K562 (cell line): ENCODE data around the gene C12orf43. TPM values are rescaled to one million over a fixed set of nuclear protein-coding genes. Genes with fewer than 3 reads are reported as not detected.

Experiments
- ATAC-seq: fragments of 200-7000 bp; cut with Tn5 transposase; 3 replicates; pipeline ENCODE4 v1.9.1; 2020; ENCODE audit warnings: moderate library complexity
- BruUV-seq: library from RNA; stranded (reverse); fragments of 400-500 nt; replicated peaks from 2 replicates; lab custom pipeline; 2021; lab: Mats Ljungman, UMichigan
- CTCF ChIA-PET: fragments of 300-600 bp; formaldehyde crosslinking; extraction: SDS; loops from one replicate; lab custom pipeline; 2021; ENCODE audit warnings: low intra/inter-chr PET ratio; lab: Yijun Ruan, JAX
- POLR2A ChIA-PET: fragments of 300-600, 350-650 bp; sonication (Branson Sonifier 250); formaldehyde crosslinking; extraction: SDS; loops from one replicate; lab custom pipeline; 2021; ENCODE audit warnings: antibody characterized with exemption, inconsistent platforms; lab: Yijun Ruan, JAX
- DNase-seq, 4 experiments: peaks; one replicate each; pipeline versions ENCODE4 v3.0.0 to v3.0.0-alpha.2; 2011 to 2018; ENCODE audit warnings: low spot score in 3 of 4, mixed read lengths in 3 of 4; ENCODE audit errors: extremely low read depth in 1 of 4
- FAIRE-seq: peaks from 2 replicates; lab custom pipeline; 2011; peaks lifted over from hg19 to GRCh38; lab: Jason Lieb, UNC
- H2AFZ ChIP-seq: 2 replicates; pipeline ENCODE4 v1.6.0; 2011; ENCODE audit warnings: low read depth, low read length, control low read depth, inconsistent platforms
- H3K27ac ChIP-seq: fragments of 200-600 bp; 3 replicates; pipeline ENCODE4 v1.8.0; 2011; ENCODE audit warnings: low read depth, mild to moderate bottlenecking, control low read depth, inconsistent platforms, low read length, moderate library complexity, mixed read lengths; ENCODE audit errors: extremely low read depth
- H3K27me3 ChIP-seq, 2 experiments: fragments of 300-600 bp in 1 of 2; 2 replicates in 1 of 2; 3 replicates in 1 of 2; pipeline versions ENCODE4 v1.6.0 to v1.8.0; 2011; ENCODE audit warnings: inconsistent platforms in 2 of 2, low read length in 2 of 2, mild to moderate bottlenecking in 1 of 2, mixed read lengths in 1 of 2, moderate library complexity in 1 of 2; ENCODE audit not compliant: control insufficient read depth in 2 of 2, insufficient read depth in 2 of 2
- H3K36me3 ChIP-seq: fragments of 300-600 bp; 3 replicates; pipeline ENCODE4 v1.8.0; 2011; ENCODE audit warnings: mild to moderate bottlenecking, low read length, inconsistent platforms; ENCODE audit not compliant: control insufficient read depth, insufficient read depth
- H3K4me1 ChIP-seq, 2 experiments: fragments of 200-600 bp in 1 of 2; replicated peaks in 1 of 2; 2 replicates in 1 of 2; 3 replicates in 1 of 2; pipeline versions ENCODE4 v1.5.1 to v1.8.0; 2011; ENCODE audit warnings: inconsistent platforms in 2 of 2, low read length in 2 of 2, mild to moderate bottlenecking in 1 of 2, mixed read lengths in 1 of 2, moderate library complexity in 1 of 2; ENCODE audit not compliant: control insufficient read depth in 2 of 2, insufficient read depth in 2 of 2
- H3K4me2 ChIP-seq: 2 replicates; pipeline ENCODE4 v1.6.1; 2011; ENCODE audit warnings: low read length, control low read depth, inconsistent platforms, mixed read lengths; ENCODE audit not compliant: insufficient read depth
- H3K4me3 ChIP-seq: fragments of 200-600 bp; sonication (generic), shearing (Covaris generic); 2 replicates; pipeline ENCODE4 v1.5.1; 2016; ENCODE audit warnings: control low read depth, inconsistent platforms
- H3K79me2 ChIP-seq: fragments of 200-600 bp; 3 replicates; pipeline ENCODE4 v1.8.0; 2011; ENCODE audit warnings: low read length, inconsistent platforms; ENCODE audit not compliant: control insufficient read depth, insufficient read depth
- H3K9ac ChIP-seq, 2 experiments: 2 replicates each; pipeline versions ENCODE4 v1.6.0 to v1.6.1; 2011; ENCODE audit warnings: low read depth in 2 of 2, low read length in 2 of 2, control low read depth in 1 of 2, inconsistent platforms in 1 of 2, mild to moderate bottlenecking in 1 of 2, mixed read lengths in 1 of 2; ENCODE audit not compliant: insufficient read depth in 1 of 2
- H3K9me1 ChIP-seq: one replicate; pipeline ENCODE4 v1.6.0; 2011; ENCODE audit warnings: inconsistent platforms, mild to moderate bottlenecking, low read length, moderate library complexity; ENCODE audit not compliant: control insufficient read depth, insufficient read depth
- H3K9me3 ChIP-seq: replicated peaks from 2 replicates; pipeline ENCODE4 v1.5.1; 2011; ENCODE audit warnings: low read depth, low read length, inconsistent platforms; ENCODE audit not compliant: control insufficient read depth, insufficient read depth
- H4K20me1 ChIP-seq: replicated peaks from 2 replicates; pipeline ENCODE4 v1.6.1; 2011; ENCODE audit warnings: low read length, inconsistent platforms, mixed read lengths; ENCODE audit not compliant: control insufficient read depth, insufficient read depth
- CEBPZ ChIP-seq: fragments of 150-350 bp; IDR thresholded peaks from 2 replicates; pipeline ENCODE4 v1.6.1; 2014; ENCODE audit warnings: low read depth, mild to moderate bottlenecking, low read length, borderline replicate concordance
- CXXC5 ChIP-seq: fragments of 250-450 bp; sonication (Bioruptor Pico); IDR thresholded peaks from 2 replicates; pipeline ENCODE4 v1.8.0; 2022; ENCODE audit warnings: inconsistent platforms, mild to moderate bottlenecking, moderate library complexity
- ESRRB ChIP-seq: fragments of 250-450 bp; sonication (Bioruptor Pico); IDR thresholded peaks from 2 replicates; pipeline ENCODE4 v1.5.0; 2020; ENCODE audit warnings: mild to moderate bottlenecking, moderate library complexity, borderline replicate concordance
- FOSL1 ChIP-seq: fragments of 200-800 bp; sonication (Bioruptor generic); conservative IDR thresholded peaks from 2 replicates; pipeline ENCODE4 v1.6.1; 2016; ENCODE audit warnings: missing genetic modification characterization, missing compliant biosample characterization
- GTF2F1 ChIP-seq: IDR thresholded peaks from 2 replicates; pipeline ENCODE4 v1.6.1; 2011; ENCODE audit warnings: low read depth, low read length, improper control_type of control experiment
- HMGXB4 ChIP-seq: sonication (generic); formaldehyde crosslinking; IDR thresholded peaks from 2 replicates; pipeline ENCODE4 v1.8.1; 2023; ENCODE audit warnings: mild to moderate bottlenecking, missing genetic modification reagents
- JUND ChIP-seq, 2 experiments: IDR thresholded peaks; 2 replicates in 1 of 2; 3 replicates in 1 of 2; pipeline ENCODE4 v1.6.1; 2011; ENCODE audit warnings: borderline replicate concordance in 2 of 2, low read depth in 2 of 2, low read length in 2 of 2, improper control_type of control experiment in 1 of 2, missing biosample characterization in 1 of 2, missing genetic modification characterization in 1 of 2, missing genetic modification reagents in 1 of 2
- L3MBTL2 ChIP-seq: fragments of 450-650 bp; IDR thresholded peaks from 2 replicates; pipeline ENCODE4 v1.6.1; 2016; ENCODE audit warnings: mild to moderate bottlenecking, moderate library complexity
- NFIC ChIP-seq: fragments of 450-650 bp; IDR thresholded peaks from 2 replicates; pipeline ENCODE4 v1.6.1; 2017; ENCODE audit warnings: mild to moderate bottlenecking, inconsistent platforms
- PML ChIP-seq: IDR thresholded peaks from 2 replicates; pipeline ENCODE4 v1.6.1; 2012; ENCODE audit warnings: low read length, inconsistent platforms
- POLR3G ChIP-seq: IDR thresholded peaks from 2 replicates; pipeline ENCODE4 v1.6.1; 2011; ENCODE audit not compliant: insufficient read length, insufficient replicate concordance; ENCODE audit errors: extremely low read depth
- SNRNP70 ChIP-seq: fragments of 200-400 bp; formaldehyde crosslinking; optimal IDR thresholded peaks from 2 replicates; pipeline ENCODE3; 2017; ENCODE audit warnings: low read depth, low read length
- ZNF408 ChIP-seq: fragments of 250-450 bp; sonication (Bioruptor Pico); IDR thresholded peaks from 2 replicates; pipeline ENCODE4 v1.4.0; 2020; ENCODE audit warnings: low read depth, mild to moderate bottlenecking, moderate library complexity
- ZNF764 ChIP-seq: fragments of 250-450 bp; sonication (Bioruptor Pico); IDR thresholded peaks from 2 replicates; pipeline ENCODE4 v1.4.0; 2020; ENCODE audit warnings: low read depth, mild to moderate bottlenecking, moderate library complexity
- ZSCAN32 ChIP-seq: fragments of 450-650 bp; formaldehyde crosslinking; IDR thresholded peaks from 2 replicates; pipeline ENCODE4 v1.4.0; 2020; ENCODE audit warnings: mild to moderate bottlenecking, moderate library complexity
- WGBS: fragments of 100-300 bp; shearing (Covaris generic); methylation state at CpG from one replicate; pipeline ENCODE4 v1.1.6; 2016; ENCODE audit warnings: low coverage, mixed read lengths; ENCODE audit not compliant: insufficient coverage; ENCODE audit errors: missing lambda C conversion rate; 5-methylcytosine and 5-hydroxymethylcytosine counted together
- in situ Hi-C: fragments of 300-500 bp; cut with MboI; formaldehyde crosslinking; loops from 4 replicates; pipeline ENCODE4 v1.15.0; 2018; ENCODE audit warnings: inconsistent platforms, mixed read lengths
- intact Hi-C: fragments of 100-400 bp; cut with micrococcal nuclease; formaldehyde crosslinking; loops from 2 replicates; pipeline ENCODE4 v1.14.2; 2022
- polyA plus RNA-seq, 8 experiments: library from polyadenylated mRNA; depleted of rRNA in 4 of 8; stranded (reverse) in 5 of 8; unstranded in 3 of 8; fragments of >200 nt; fragmentation: Nextera tagmentation in 2 of 8; fragmentation: Illumina TruSeq in 1 of 8; extraction: Ambion mirVana in 2 of 8; extraction: Trizol in 1 of 8; gene quantifications; 2 replicates each; pipeline versions ENCODE4 v1.2.1 to v1.2.3, GENCODE V29; 2011 to 2014; ENCODE audit warnings: inconsistent platforms in 1 of 8, missing spikeins in 1 of 8
- total RNA-seq, 7 experiments: library from RNA; depleted of rRNA in 6 of 7; stranded (reverse); fragments of >200 nt in 6 of 7; fragmentation: Illumina TruSeq in 2 of 7; extraction: Trizol in 2 of 7; gene quantifications; 2 replicates each; pipeline versions ENCODE4 v1.2.1 to v1.2.3, GENCODE V29; 2011 to 2021; ENCODE audit warnings: low replicate concordance in 1 of 7
- TF ChIP-seq, protein P1 (sequence below): fragments of 450-650 bp; formaldehyde crosslinking; IDR thresholded peaks from 2 replicates; pipeline ENCODE4 v1.4.0; 2022; ENCODE audit warnings: mild to moderate bottlenecking, moderate library complexity

The C12orf43 gene
- total and polyA plus RNA-seq, 9 of the 15 experiments (the other 6 are each of a cell fraction or from before 2014, with no cell fraction given): 4.3 to 22.2 (median 16.8) TPM

GRCh38 chr12:120998435-120998834, 17.9 kb downstream of the C12orf43 start:
- intact Hi-C loops (no loop called here), in situ Hi-C loops (no loop called here)
- no peak for FAIRE-seq
- Histone ChIP-seq H3K4me1 (peaks cover 0 to 12% of the 10 kb centered on the region in 2 experiments; a peak in 2 of 5 replicates), H3K79me2 (no peaks in the 10 kb centered on the region), H3K9me3 (no peaks in the 10 kb centered on the region), H3K4me3 (no peak overlapping the region), H3K36me3 (peaks cover 5% of the 10 kb centered on the region; the same call in 1 of the 3 replicates), H3K27me3 (peaks cover 0 to 18% of the 10 kb centered on the region in 2 experiments; a peak in 3 of 5 replicates), H3K4me2 (no peak overlapping the region), H4K20me1 (no peaks in the 10 kb centered on the region; the same call in 1 of the 2 replicates), H2AFZ (no peak overlapping the region), H3K9ac (no peak overlapping the region), H3K27ac (no peak overlapping the region), H3K9me1 (no peaks in the 10 kb centered on the region)
- no peak for ATAC-seq
- POLR2A ChIA-PET: interaction anchor here (0.7 kb wide), 1 partner anchor 220 kb away, joined by 3 read pairs; no protein-coding TSS in a partner anchor
- 20% methylated on average over 3 of the region's 3 CpGs for WGBS
- DNase-seq: no peak
- CTCF ChIA-PET: no interaction called here
- BruUV-seq: no TSS peak
- no peak for TF ChIP-seq NFIC
- TF ChIP-seq, protein P1, sequence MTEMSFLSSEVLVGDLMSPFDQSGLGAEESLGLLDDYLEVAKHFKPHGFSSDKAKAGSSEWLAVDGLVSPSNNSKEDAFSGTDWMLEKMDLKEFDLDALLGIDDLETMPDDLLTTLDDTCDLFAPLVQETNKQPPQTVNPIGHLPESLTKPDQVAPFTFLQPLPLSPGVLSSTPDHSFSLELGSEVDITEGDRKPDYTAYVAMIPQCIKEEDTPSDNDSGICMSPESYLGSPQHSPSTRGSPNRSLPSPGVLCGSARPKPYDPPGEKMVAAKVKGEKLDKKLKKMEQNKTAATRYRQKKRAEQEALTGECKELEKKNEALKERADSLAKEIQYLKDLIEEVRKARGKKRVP (CRISPR knock-in tag): no peak
- TF ChIP-seq JUND (IDR thresholded peaks at IDR 0.05; ENCODE audit: borderline replicate concordance, low read depth, low read length): no peak
- TF ChIP-seq JUND (tag; IDR thresholded peaks at IDR 0.05; ENCODE audit: borderline replicate concordance, low read depth, low read length): no peak
- no peak for TF ChIP-seq PML
- no peak for TF ChIP-seq ZNF408
- TF ChIP-seq SNRNP70: no peak
- no peak for TF ChIP-seq ZSCAN32 (CRISPR knock-in tag)
- TF ChIP-seq CEBPZ: no peak
- TF ChIP-seq ZNF764 (CRISPR knock-in tag): no peak
- TF ChIP-seq CXXC5 (CRISPR knock-in tag): no peak
- TF ChIP-seq HMGXB4 (CRISPR knock-in tag): no peak
- no peak for TF ChIP-seq POLR3G
- TF ChIP-seq FOSL1 (tag): no peak
- no peak for TF ChIP-seq ESRRB (CRISPR knock-in tag)
- no peak for TF ChIP-seq GTF2F1
- no peak for TF ChIP-seq L3MBTL2
